CD4-positive, alpha-beta T cell treated with Interleukin-12 subunit alpha and Interleukin-12 subunit beta, for 1 hour (primary cell): Measurements from ENCODE around the gene B4GALT5.
"Not testable (repeated sequence)": the region's sequence is repeated elsewhere in the genome, so short reads cannot be mapped to it uniquely, and the experiment has no call there.

Experiments used
- DNase-seq: peaks from one replicate; pipeline ENCODE4 v3.0.0-alpha.2; 2020

B4GALT5 gene

GRCh38 chr20:49713753-49714712 lies at the start of gene B4GALT5:
TSS of gene B4GALT5 (minus strand) at chr20:49713878. CDS start at chr20:49713690, 188 bp downstream.
- peak; percentile 71 for DNase-seq

- DNase-seq = no peak
These were observed 49.5 kb upstream of the B4GALT5 start for GRCh38 chr20:49762940-49763766.

DNA sequence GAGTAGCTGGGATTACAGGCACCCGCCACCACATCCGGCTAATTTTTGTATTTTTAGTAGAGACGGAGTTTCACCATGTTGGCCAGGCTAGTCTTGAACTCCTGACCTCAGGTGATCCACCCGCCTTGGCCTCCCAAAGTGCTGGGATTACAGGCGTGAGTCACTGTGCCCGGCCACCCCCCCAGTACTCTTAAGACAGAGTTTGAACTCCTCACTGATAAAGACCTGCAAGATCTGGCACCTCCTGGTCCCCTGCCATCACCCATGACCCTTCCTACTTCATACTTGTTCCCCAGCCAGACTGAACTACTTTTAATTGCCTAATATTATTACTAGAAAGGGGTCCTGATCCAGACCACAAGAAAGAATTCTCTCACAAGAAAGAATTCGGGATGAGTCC lies 48.2 kb upstream of the B4GALT5 start:
- DNase-seq = not testable (repeated sequence)

GRCh38 chr20:49759266-49759950 lies 45.7 kb upstream of the B4GALT5 start:
- DNase-seq = no peak

- no peak for DNase-seq
These were observed 45.1 kb upstream of the B4GALT5 start for GRCh38 chr20:49758781-49759180.

GRCh38 chr20:49757597-49757996 lies 43.9 kb upstream of the B4GALT5 start:
- DNase-seq = no peak

GRCh38 chr20:49756241-49756640 lies 42.6 kb upstream of the B4GALT5 start:
- DNase-seq = no peak

DNA sequence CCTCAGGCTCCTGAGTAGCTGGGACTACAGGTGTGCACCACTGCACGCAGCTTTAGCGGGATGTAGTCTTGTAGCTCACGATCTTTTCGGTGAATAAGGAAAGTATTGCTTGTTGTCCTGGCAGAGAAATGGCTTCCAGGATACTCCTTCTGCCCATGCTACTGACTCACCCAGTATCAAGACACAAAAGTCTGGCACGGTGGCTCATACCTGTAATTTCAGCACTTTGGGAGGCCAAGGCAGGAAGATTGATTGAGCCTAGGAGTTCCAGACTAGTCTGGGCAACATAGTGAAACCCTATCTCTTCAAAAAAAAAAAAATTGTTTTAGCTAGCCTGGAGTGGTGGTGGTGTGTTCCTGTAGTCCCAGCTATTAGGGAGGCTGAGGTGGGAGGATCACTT lies 40.9 kb upstream of the B4GALT5 start:
- no peak for DNase-seq

DNA sequence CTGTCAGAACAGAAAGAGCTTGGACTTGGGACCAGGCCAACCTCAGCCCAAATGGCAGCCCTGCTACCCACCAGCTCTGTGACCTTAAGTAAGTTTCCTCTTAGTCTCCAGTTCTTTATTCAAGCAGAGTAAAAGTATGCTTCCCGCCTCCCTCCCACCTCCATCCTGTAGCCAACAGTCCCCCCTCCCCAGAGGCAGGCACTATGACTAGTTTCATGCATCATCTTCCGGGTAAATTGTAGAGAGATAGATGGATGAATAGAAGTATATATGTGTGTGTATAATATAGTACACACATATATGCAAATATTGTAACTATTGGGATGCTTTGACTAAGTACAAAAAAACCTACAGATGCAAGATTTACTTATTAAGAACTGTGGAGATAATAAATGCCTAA lies 39.5 kb upstream of the B4GALT5 start:
- no peak for DNase-seq

- DNase-seq = no peak
These were observed 38.7 kb upstream of the B4GALT5 start for GRCh38 chr20:49752201-49752903.

DNA sequence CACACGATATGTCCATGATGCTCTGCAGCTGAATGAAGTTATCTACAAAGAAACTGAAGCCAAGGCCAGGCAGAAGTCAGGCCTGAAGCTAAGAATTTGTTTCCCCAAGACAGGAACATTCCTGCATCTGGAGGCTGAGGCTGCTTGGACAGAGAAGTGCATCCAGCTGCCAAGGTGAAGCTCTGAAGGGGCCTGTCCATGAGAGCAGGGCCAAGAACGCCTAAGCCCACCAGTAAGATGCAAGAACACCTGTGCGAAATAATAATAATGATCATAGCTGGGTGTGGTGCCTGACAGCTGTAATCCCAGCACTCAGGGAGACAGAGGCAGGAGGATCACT lies 37.7 kb upstream of the B4GALT5 start:
- no peak for DNase-seq

- DNase-seq = no peak
These were observed 37.1 kb upstream of the B4GALT5 start for GRCh38 chr20:49750611-49751396.

DNA sequence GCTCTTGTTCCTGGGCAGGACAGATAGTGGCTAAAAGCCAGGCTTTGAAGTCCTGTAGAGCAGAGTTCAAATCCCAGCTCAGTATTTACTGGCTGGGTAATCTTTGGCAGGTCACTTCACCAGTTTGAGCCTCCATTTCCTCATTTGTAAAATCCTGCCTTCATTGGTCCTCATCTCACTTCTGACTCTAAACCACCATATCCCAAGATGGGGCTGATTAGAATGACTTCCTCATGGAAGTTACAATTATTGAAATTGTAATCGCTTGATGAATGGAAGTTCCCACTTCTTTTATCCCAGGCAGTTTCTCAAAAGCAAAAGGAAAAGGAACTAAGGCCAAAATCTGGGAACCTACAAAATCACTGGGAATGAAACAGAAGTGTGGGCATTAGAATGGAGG lies 35.9 kb upstream of the B4GALT5 start:
- DNase-seq = no peak

- no peak for DNase-seq
These were observed 34.8 kb upstream of the B4GALT5 start for GRCh38 chr20:49748525-49748838.

- DNase-seq = no peak
These were observed 34.2 kb upstream of the B4GALT5 start for GRCh38 chr20:49747707-49748524.

DNA sequence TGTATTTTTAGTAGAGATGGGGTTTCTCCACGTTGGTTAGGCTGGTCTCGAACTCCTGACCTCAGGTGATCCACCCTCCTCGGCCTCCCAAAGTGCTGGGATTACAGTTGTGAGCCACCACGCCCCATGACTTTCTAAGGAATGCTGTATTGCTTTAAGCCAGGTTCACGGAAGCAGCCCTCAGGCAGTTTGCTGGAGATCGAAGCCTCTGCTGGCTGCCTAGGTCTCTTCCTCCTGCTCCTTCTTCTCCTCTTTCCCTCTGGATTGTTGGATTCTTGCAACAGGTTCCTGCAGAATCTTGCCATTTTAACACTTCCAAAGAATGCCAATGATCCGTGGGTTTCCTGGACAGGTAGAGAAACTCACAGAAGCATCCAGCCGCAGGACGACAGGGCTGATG lies 29.3 kb upstream of the B4GALT5 start:
- no peak for DNase-seq

DNA sequence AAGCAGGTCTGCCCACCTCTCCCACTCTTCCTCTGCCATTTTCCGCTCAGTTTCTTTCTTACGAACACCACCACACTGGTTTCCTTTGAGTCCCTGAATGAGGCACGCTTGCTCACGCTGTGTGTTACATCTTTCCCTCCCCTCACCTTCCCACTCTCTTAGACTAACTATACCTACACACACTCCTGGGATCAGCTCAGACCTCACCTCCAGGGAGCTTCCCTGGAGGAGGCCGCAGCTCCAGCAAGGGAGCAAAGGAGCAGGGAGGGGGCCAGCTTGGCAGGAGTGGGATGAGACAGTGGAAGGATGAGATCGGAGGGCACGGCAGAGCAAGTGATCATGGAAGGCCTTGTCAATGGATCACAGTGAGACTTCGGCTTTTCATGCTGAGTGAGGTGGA lies 28.3 kb upstream of the B4GALT5 start:
- no peak for DNase-seq

- no peak for DNase-seq
These were observed 27.1 kb upstream of the B4GALT5 start for GRCh38 chr20:49740807-49741206.

DNA sequence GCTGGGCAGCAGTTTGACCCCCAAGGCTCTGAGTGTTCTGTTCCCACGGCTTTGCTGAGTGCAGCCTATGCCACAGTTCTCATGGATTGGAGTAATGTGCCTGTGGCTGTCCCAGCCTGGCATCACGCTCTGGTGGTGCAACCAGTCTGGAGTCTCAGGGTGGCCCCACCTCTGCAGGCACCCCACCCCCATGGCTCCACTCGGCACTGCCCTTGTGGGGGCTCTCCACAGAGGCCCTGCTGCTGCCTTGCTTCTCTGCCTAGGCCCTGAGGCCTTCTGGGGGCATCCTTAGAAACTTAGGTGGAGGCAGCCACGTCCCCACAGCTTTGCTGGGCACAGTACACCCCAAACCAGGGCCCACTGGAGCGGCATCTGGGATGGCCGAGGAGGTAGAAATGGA lies 25.4 kb upstream of the B4GALT5 start:
- DNase-seq = no peak

GRCh38 chr20:49737260-49737659 lies 23.6 kb upstream of the B4GALT5 start:
- no peak for DNase-seq

DNA sequence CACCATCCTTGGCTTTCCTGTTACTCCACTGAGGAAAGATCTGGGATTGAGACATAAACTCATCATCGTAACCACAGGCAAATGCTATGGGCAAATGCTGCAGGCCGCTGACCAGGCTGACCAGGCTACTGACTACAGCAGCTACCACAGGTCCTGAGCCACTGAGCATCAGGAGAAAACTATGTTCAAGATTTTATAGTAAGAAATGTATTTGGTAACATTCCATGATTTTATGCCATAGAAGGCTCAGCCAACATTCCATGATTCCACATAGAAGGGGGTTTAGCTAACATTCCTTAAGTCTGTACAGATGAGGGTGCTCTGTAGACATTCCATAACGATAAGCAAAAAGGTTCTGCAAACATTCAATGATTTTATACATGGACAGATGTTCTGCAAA lies 16.1 kb upstream of the B4GALT5 start:
- no peak for DNase-seq
